GM12878 (cell line): Measurements from ENCODE around the gene EIF5. TPM values are rescaled to one million over a fixed set of nuclear protein-coding genes. Genes with fewer than 3 reads are reported as not detected.

Experiments used
- ATF2 ChIP-seq: IDR thresholded peaks from 2 replicates; pipeline ENCODE4 v1.6.1; 2012; ENCODE audit warnings: low read length, inconsistent platforms
- BCL3 ChIP-seq: IDR thresholded peaks from 2 replicates; pipeline ENCODE4 v1.6.1; 2011; ENCODE audit warnings: borderline replicate concordance, low read depth, mild to moderate bottlenecking, moderate library complexity, low read length; ENCODE audit not compliant: insufficient read depth, poor library complexity, severe bottlenecking
- CEBPB ChIP-seq, 2 experiments: fragments of 150-350 bp in 1 of 2; IDR thresholded peaks; 2 replicates each; pipeline ENCODE4 v1.6.1; 2012 to 2014; ENCODE audit warnings: low read depth in 2 of 2, low read length in 2 of 2, borderline replicate concordance in 1 of 2, inconsistent platforms in 1 of 2
- CHD1 ChIP-seq: IDR thresholded peaks from 2 replicates; pipeline ENCODE4 v1.6.1; 2012; ENCODE audit warnings: low read depth, low read length, improper control_type of control experiment
- CHD4 ChIP-seq: fragments of 200-600 bp; sonication (generic); IDR thresholded peaks from 2 replicates; pipeline ENCODE4 v1.6.1; 2016; ENCODE audit warnings: mild to moderate bottlenecking
- MEF2B ChIP-seq: fragments of 450-650 bp; IDR thresholded peaks from 2 replicates; pipeline ENCODE4 v1.6.1; 2018; ENCODE audit warnings: mild to moderate bottlenecking, moderate library complexity; ENCODE audit not compliant: partially characterized antibody, poor library complexity, severe bottlenecking
- MLLT1 ChIP-seq: fragments of 450-650 bp; IDR thresholded peaks from 2 replicates; pipeline ENCODE4 v1.6.1; 2016; ENCODE audit warnings: mild to moderate bottlenecking
- NFXL1 ChIP-seq: fragments of 450-650 bp; IDR thresholded peaks from 2 replicates; pipeline ENCODE4 v1.6.1; 2017; ENCODE audit warnings: antibody characterized with exemption, mild to moderate bottlenecking, borderline replicate concordance
- PAX8 ChIP-seq: fragments of 450-650 bp; IDR thresholded peaks from 2 replicates; pipeline ENCODE4 v1.6.1; 2017; ENCODE audit warnings: mild to moderate bottlenecking, moderate library complexity
- PML ChIP-seq: IDR thresholded peaks from 2 replicates; pipeline ENCODE4 v1.6.1; 2012; ENCODE audit warnings: low read length, inconsistent platforms
- PRDM15 ChIP-seq: fragments of 450-650 bp; formaldehyde crosslinking; IDR thresholded peaks from 2 replicates; pipeline ENCODE4 v1.4.0; 2020; ENCODE audit warnings: mild to moderate bottlenecking, moderate library complexity
- RAD21 ChIP-seq: IDR thresholded peaks from 2 replicates; pipeline ENCODE4 v1.6.1; 2011; ENCODE audit warnings: mild to moderate bottlenecking, low read depth, low read length, moderate library complexity; ENCODE audit not compliant: insufficient read depth
- REST ChIP-seq: IDR thresholded peaks from 2 replicates; pipeline ENCODE4 v1.6.1; 2012; ENCODE audit warnings: mild to moderate bottlenecking, low read depth, low read length
- STAT3 ChIP-seq: IDR thresholded peaks from 2 replicates; pipeline ENCODE4 v1.6.1; 2011; ENCODE audit warnings: low read depth, low read length, improper control_type of control experiment
- TCF3 ChIP-seq: IDR thresholded peaks from 2 replicates; pipeline ENCODE4 v1.6.1; 2012; ENCODE audit warnings: low read depth, mild to moderate bottlenecking, low read length, borderline replicate concordance; ENCODE audit not compliant: insufficient read depth
- TCF7 ChIP-seq: IDR thresholded peaks from 2 replicates; pipeline ENCODE4 v1.6.1; 2014; ENCODE audit warnings: antibody characterized with exemption, borderline replicate concordance
- ZBED1 ChIP-seq: IDR thresholded peaks from 2 replicates; pipeline ENCODE4 v1.6.1; 2016; ENCODE audit warnings: borderline replicate concordance
- polyA plus RNA-seq, 11 experiments: library from polyadenylated mRNA; depleted of rRNA in 4 of 11; unstranded in 6 of 11; stranded (reverse) in 5 of 11; fragments of >200 nt; fragmentation: Nextera tagmentation in 4 of 11; fragmentation: Illumina TruSeq in 1 of 11; extraction: Ambion mirVana in 4 of 11; extraction: Trizol in 1 of 11; gene quantifications; 1 replicate in 1 of 11; 2 replicates in 10 of 11; pipeline versions ENCODE4 v1.2.1 to v1.2.3, GENCODE V29; 2011 to 2016; ENCODE audit warnings: inconsistent platforms in 2 of 11, missing spikeins in 2 of 11, low read depth in 1 of 11
- total RNA-seq, 4 experiments: library from RNA; depleted of rRNA in 3 of 4; stranded (reverse); fragments of >200 nt in 3 of 4; fragmentation: Illumina TruSeq in 1 of 4; extraction: Trizol in 1 of 4; gene quantifications; 2 replicates each; pipeline versions ENCODE4 v1.2.1 to v1.2.3, GENCODE V29; 2013 to 2021

EIF5 gene
- total and polyA plus RNA-seq, 10 of the 15 experiments (the other 5 are each of a cell fraction or from before 2014, with no cell fraction given), result 51.2 to 360 (median 115) TPM

GRCh38 chr14:103333754-103334643 lies at the start of gene EIF5 (continued):
- 0 out of 2 replicates have a peak, but pooled peaks have one; percentile 41 for TF ChIP-seq ATF2
- TF ChIP-seq TCF7, result no peak
- TF ChIP-seq STAT3, result no peak
- TF ChIP-seq MEF2B, result no peak
- 0 out of 2 replicates have a peak, but pooled peaks have one; percentile 24 for TF ChIP-seq NFXL1
- TF ChIP-seq TCF3, result peak; percentile 82; the same call in 1 of the 2 replicates
- peak; percentile 92 for TF ChIP-seq CHD1
- TF ChIP-seq CEBPB (IDR thresholded peaks at IDR 0.05; ENCODE audit: borderline replicate concordance in 1 of 2, low read depth in 2 of 2, low read length in 2 of 2), result no peak
- no peak for TF ChIP-seq RAD21
- TF ChIP-seq BCL3, result peak; percentile 34
- TF ChIP-seq PAX8, result no peak
- TF ChIP-seq REST, result 0 out of 2 replicates have a peak, but pooled peaks have one; percentile 5
- no peak for TF ChIP-seq MLLT1
- no peak for TF ChIP-seq ZBED1
- no peak for TF ChIP-seq PRDM15 (CRISPR knock-in tag)
- TF ChIP-seq PML, result peak; percentile 96
- no peak for TF ChIP-seq CHD4
